ENCODE measurements around the gene OR10A5.
"Not testable (repeated sequence)": the region's sequence is repeated elsewhere in the genome, so short reads cannot be mapped to it uniquely, and the experiment has no call there.

The OR10A5 gene, protein sequence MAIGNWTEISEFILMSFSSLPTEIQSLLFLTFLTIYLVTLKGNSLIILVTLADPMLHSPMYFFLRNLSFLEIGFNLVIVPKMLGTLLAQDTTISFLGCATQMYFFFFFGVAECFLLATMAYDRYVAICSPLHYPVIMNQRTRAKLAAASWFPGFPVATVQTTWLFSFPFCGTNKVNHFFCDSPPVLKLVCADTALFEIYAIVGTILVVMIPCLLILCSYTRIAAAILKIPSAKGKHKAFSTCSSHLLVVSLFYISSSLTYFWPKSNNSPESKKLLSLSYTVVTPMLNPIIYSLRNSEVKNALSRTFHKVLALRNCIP

DNA sequence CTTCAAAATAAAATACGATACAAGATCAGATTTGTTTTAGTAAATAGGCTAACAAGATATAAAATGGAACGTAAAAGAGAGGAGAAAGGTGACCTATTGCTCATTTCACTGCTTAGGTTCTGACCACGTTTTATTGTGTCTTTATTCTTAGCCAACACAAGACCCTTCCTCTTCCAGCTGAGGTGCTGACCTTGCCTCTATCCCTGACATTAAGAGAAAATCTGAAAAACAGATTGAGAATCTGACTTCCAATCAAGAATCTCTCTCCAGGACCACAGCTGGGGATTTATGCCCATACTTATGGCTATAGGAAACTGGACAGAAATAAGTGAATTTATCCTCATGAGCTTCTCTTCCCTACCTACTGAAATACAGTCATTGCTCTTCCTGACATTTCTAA, at the start of gene OR10A5:
TSS of gene OR10A5 (plus strand) at position 301 of the 400 bp plus-strand sequence. CDS start at position 301, 0 bp downstream.
- no peak for DNase-seq (ENCODE audit: low spot score)

DNA sequence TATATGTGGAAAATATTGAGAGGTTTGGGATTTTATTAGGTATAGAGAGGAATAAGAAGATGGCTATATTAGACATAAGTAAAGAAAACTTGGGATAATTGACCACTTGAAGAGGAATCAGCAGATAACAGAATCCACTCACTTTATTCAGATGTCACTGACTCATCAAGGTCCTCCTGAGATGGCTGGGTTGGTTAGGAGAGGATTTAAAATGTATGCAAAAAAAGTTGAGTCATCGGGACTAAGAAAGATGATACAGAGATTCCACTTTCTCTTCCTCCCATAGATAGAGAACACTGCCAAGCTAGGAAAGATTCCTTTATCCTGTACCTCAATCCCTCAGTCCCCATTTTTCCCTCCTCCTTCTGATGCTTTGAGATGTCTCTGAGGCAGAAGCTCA, 46.1 kb upstream of the OR10A5 start, which contains the start of gene OR6A2:
TSS of gene OR6A2 (minus strand) at position 288 of the 400 bp plus-strand sequence. CDS start 3,981 bp downstream, outside the sequence.
- peak; percentile 69 for DNase-seq (ENCODE audit: low spot score)

DNA sequence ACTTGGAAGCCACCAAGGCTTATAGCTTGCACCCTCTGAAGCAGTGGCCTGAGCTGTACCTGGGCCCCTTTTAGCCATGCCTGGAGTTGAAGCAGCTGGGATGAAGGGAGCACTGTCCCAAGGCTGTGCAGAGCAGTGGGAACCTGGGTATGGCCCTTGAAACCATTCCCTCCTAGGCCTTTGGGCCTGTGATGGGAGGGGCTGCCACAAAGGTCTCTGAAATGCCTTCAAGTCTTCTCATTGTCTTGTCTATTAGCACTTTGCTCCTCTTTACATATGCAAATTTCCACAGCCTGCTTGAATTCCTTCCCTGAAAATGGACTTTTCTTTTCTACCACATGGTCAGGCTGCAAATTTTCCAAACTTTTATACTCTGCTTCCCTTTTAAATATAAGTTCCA, 44.4 kb upstream of the OR10A5 start:
- not testable (repeated sequence) for DNase-seq (ENCODE audit: low spot score)

DNA sequence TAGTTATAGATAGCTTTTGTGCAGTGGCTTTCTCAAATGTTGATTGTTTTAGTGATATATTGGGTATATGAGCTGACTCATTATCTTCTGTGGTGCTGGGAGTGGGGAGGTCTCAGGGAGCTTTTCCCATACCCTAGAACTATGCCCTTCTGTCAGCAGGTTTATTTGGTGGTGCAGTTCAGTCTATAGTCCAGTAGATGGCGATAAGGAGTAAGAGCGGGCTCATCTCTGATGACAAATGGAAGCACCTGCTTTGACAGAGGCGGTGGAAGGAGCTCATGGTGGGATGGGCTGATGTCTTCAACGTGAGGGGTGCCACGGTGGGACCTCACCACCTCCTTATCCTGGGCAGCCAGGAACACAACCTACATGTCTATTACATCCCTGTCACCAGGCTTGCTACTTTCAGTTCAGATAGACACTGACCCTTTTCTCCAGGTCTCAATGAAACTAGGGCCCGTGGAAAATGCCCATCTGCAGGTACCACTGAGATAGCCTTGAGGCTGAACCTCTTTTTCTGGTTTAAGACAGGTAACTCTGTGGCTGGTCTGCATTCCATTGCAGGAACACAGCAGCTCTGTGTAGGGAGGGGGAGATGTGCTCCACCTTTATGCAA, 33.0 kb upstream of the OR10A5 start:
- DNase-seq (ENCODE audit: low spot score) = peak; percentile 33

DNA sequence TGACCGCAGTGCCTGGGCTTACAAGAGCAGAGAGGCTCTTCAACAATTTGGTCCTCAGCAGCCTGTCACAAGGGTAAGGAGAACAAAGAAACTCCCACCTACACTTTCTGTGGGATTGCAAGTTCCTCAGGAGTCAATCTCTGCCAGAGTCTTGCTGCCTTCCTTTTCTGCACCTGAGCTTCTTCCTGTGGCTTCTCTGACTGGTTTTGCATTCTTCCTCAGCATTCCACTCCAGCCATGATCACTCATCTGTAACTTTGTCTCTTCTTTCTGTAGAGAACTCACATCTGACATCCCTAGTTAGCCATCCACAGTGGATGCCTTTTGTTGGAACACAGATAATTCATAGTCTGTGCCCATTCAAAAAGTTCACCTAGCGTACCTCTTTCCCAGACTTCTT, 31.8 kb upstream of the OR10A5 start:
- no peak for DNase-seq (ENCODE audit: low spot score)

DNA sequence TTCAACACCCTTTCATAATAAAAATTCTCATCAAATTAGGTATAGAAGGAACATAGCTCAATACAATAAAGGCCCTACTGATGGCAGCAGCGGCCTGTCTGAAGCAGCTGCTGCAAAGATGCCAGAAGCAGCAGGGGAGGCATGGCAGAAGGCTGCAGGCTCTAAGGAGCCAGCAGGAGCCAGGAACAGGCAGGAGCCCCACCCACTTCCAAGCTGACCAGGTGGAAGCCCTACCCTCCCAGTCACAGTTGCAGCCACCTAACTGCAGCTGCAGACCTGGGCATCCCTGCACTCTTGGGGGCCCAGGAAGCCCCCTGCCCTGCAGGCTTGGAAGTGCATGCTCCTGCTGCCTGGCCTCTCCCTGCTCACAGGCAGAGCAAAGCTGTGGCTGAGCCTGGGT, 27.8 kb upstream of the OR10A5 start:
- no peak for DNase-seq (ENCODE audit: low spot score)

DNA sequence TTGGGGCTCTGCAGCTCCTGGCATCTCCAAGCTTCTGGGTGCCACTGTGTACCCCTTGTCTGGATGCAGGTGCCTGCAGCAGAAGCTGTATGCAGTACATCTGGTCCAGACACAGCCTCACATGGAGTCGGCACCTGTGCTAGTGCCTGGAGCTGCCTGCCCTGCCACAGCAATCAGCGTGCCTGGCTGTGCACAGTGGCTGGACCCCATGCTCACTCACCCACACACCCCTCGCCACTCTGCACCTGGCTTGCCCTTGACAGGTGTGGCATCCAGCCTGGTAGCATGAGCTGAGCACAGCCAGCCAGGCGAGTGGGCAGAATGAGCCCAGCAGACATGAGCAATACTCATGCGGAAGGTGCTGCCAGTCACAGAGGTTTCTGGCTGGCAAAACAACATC, 26.5 kb upstream of the OR10A5 start:
- DNase-seq (ENCODE audit: low spot score) = no peak

DNA sequence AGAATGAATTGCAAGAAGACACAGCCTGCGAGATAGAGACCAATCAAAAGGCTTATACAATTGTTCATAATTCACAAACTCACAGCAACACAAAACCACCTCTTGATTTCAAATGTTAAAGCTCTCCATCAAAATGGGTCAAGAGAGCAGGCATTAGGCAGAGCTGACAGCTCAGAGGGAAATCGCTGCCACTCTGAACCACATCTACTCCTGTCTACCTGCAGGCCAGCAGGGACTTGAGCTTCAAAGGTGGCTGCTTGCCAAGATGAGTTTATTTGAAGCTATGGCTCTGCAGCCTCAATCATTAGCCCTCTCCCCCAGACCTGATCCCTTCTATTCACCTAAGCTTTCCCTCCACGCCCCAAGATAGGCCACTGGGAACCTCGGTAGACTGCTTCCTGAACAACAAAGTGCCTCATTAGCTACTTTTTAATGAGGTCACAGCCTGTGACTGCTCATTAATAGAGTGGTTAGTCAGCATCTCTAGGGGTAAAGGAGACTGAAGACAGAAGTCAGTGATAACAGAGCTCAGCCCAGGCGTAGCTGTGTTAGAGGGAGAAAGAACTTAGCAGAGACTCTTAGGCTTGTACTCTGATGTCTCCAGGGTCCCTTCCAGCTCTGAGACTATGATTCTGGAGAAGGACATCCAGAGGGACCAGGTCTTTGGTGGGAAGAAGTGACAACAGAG, 21.2 kb upstream of the OR10A5 start:
- DNase-seq (ENCODE audit: low spot score) = no peak

DNA sequence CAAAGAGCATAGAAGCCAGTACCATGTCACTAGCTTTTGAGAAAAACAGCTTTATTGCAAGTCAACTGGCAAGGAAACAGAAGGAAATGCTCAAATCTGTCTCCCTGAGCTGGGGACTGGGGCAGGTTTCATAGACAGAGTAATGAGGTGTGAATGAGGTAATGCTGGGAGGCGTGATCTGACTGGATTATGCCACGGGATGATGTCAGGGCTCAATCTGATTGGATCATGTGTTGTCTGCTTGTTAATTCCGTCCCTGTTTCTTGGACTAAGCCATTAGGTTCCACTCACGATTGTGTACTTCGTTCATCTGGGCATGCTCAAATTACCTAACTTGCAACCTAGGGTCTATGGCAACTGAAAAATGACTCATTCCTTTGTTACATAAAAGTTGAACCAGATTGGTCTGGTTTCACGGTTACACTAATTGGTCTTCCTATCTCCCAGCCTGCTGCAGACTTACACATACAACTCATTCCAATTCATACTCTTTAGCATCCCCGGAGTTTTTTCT, 20.2 kb upstream of the OR10A5 start:
- DNase-seq (ENCODE audit: low spot score) = no peak

DNA sequence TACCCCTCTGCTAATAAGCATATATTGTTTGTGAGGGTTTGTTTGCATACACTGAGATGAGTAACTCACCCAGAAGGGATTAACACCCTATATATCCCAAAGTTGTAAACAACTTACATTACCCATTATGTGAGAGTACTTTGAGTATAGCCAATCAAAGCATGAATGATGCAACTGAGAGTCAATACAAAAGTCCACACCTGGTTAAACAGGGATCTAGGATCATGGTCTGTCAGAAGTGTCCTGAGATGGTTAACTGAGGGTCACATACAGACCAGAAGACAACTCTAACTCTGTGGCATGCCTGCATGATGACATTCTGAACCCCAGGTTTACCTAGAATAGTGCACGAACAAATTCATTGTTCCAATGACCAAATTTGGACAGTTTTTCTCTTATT, 17.4 kb upstream of the OR10A5 start:
- DNase-seq (ENCODE audit: low spot score) = no peak

DNA sequence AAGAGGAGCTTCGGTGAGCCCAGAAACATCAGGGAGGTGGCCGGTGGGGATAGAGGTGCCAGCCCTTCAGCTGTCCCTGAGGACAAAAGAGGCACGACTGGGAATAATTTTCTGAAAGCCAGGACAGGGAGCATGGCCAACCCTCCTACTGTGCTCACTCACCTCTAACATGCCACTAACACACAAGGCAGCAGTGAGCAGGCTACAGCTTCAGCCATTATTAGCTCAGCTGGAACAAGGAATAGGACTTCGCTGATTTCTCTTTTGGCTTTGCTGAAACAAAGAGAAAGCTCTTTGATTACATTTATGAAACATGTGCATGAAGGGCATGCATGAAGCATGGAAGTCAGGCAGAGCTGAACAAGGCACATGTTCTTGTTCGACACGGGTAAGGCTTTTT, 12.1 kb upstream of the OR10A5 start:
- DNase-seq (ENCODE audit: low spot score) = no peak

DNA sequence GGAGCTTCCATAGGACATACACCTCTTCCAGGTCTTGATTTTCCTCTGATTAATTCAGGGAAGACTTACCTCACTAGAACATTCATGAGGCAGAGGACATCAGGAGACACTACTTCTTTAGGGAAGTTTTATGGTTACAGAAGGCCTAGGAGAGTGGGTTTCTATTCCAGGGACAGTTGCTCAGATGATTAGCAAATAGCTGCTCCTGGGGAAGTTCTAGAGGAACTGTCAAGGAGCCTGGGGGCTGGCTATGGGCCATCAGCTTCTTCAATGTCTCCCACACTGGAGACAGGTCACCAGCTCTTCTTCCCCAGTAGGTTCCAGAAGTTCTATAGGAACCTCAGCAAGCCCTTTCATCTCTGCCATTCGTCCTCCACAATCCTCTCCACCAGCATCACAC, 11.5 kb upstream of the OR10A5 start:
- no peak for DNase-seq (ENCODE audit: low spot score)

DNA sequence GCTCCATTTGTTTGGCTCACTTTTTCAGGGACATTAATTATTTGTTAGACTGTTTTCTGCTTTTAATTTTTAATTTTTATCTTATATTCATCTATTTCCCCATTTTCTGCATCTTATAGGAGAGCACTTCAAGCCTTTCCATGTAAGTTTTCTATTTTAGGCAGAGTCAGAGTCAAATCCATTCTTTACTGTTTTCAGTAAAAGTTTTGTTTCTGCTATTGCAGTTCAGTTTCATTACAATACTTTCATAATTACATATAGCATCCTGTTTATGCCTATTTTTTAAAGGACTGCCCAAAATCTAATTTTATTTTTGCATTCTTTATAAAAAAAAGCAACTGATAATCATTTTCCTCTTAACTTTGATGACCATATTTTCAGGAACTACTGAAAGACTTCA, 3.8 kb upstream of the OR10A5 start:
- no peak for DNase-seq (ENCODE audit: low spot score)

DNA sequence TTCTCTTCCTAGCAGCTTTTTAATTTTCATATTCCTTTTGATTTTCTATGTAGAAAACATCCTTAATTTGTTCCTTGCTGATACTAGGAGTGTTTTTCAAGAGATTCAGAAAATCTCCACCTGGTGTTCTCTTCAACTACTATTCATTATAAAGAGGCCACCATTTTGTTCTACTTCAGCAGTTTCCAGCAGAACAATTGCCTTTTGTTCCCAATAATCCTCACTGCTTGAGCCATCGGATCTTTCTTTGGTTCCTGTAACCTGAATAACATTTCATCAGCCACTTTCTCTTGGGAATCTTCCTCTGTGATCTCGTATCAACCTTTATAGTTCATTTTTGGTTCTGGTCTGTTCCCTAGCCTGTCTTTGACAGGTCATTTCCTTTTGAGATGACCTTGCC, 1.8 kb upstream of the OR10A5 start:
- peak; percentile 47 for DNase-seq (ENCODE audit: low spot score)

DNA sequence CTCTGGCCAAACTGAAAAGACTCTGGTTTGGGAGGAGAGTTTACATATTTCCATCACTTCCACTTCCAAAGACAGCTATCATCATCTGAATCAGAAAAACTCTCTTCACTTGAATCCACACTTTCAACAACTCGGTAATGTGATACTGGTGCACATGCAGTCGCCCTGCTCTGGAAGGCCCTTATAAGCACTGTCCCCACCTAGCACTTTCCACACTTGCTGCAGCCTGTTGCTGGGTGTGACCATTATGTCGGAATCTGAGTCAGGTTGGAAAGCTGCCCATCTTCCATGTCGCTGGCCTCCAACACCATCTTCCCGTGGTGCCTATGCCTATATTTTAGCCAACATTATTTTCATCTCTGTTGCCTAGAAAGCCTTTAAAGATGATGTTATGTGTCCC, 1.1 kb upstream of the OR10A5 start:
- DNase-seq (ENCODE audit: low spot score) = no peak

DNA sequence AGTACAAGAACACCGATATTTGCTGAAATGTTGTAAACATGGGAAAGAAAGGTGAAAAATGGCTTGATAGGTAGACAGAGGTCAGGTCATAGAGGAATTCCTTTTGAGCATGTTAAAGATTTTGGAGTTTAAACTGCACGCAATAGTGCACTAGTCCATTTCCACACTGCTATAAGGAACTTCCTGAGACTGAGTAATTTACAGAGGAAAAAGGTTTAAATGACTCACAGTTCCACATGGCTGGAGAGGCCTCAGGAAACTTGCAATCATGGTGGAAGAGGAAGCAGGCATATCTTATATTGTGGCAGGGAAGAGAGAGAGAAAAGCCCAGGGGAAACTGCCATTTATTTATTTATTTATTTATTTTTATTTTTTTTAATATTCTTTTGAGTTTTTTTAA, 5.0 kb downstream of the OR10A5 start:
- no peak for DNase-seq (ENCODE audit: low spot score)

DNA sequence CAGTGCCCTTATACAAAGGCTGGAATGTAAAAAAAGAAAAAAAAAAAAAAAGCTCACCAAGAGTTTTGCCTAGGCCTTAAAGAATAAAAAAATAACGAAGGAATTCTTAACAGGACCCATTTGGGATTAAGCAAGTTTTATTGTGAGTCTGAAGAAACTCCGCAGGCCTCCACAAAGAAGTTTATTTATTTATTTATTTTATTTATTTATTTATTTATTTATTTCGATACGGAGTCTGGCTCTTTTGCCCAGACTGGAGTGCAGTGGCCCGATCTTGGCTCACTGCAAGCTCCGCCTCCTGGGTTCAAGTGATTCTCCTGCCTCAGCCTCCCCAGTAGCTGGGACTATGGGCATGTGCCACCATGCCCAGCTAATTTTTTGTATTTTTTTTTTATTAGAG, 9.3 kb downstream of the OR10A5 start:
- not testable (repeated sequence) for DNase-seq (ENCODE audit: low spot score)

DNA sequence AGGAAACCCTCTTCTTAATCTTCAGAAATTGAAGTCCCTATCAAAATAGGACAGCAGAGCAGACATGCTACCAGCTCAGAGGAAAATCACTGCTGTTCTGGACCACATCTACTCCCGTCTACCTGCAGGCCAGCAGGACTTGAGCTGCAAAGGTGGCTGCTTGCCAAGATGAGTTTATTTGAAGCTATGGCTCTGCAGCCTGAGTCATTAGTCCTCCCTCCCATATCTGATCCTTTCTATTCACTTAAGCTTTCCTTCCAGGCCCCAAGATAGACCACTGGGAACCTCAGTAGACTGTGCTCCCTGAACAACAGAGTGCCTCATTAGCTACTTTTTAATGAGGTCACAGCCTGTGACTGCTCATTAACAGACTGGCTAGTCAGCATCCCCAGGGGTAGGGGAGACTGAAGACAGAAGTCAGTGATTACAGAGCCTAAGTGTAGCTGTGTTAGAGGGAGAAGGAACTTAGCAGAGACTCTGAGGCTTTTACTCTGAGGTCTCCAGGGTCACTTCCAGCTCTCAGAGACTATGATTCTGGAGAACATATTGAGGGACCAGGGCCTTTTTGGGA, 10.6 kb downstream of the OR10A5 start:
- DNase-seq (ENCODE audit: low spot score) = no peak

DNA sequence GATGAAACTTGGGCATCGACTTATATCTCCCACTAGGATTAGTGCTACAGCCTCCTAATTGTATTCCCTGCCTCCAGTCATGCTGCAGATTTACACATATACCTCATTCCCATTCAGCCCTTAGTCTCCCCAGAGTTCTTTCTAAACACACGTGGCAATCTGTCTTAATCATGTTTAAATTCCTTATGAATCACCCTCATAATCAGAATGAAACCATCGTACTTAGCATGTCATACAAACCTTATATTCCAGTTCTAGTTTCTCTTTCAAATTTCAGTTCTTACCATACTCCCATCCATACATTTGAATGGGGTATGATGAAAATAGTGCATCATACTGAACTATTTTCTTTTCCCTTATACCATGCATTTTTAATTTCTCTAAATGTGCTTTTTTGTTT, 11.4 kb downstream of the OR10A5 start:
- no peak for DNase-seq (ENCODE audit: low spot score)

DNA sequence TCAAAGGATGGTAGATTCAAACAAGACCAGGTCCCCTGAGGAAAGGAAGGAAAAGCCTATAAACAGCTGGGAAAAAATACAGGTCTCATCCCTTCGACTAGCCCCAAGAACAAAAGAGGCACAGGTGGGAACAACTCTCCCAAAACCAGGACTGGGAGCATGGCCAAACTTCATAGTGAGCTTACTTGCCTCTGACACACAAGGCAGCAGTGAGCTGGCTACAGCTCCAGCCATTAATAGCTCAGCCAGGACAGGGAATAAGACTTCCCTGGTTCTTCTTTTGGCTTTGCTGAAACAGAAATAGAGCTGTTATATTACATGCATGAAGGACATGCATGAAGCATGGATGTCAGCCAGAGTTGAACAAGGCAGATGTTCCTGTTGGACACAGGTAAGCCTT, 17.5 kb downstream of the OR10A5 start, which contains the start of gene OR10A2:
TSS of gene OR10A2 (plus strand) at position 97 of the 400 bp plus-strand sequence. CDS start 6,698 bp downstream, outside the sequence.
- DNase-seq (ENCODE audit: low spot score) = no peak

DNA sequence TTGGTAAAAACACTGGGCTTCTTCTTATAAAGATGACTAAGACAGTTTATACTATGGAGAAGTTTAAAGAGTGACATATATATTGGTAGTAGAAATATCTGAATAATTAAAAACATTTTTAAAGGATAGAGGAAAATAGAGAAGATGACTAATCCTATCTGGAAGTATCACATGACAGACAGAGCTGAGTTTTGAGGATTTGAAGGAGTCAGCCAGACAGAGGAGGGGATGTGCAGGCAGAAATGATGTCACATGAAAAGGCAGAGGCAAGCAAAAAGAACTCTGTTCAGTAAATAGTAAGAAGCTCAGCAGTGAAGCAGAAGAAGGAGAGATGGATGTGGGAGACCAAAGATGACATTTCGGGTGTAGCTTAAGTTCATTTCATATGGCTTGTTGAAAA, 19.0 kb downstream of the OR10A5 start:
- peak; percentile 84 for DNase-seq (ENCODE audit: low spot score)

DNA sequence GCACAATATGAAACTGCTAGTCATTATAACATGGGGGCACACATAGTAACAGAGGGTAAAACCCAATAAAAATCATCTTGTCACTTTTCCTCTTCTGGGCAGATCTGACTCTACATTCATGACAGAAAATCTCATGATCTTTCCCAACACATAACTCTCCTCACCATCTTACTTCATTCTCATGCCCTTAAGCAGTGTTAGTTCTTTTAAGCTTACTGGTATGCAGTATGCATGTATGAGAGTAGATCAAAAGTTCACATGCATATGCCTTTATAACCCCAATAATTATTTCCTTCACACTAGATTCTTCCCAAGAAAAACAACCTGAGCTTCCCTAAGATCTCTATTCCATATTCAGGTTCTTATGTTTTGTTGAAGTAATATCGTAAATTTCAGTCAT, 25.8 kb downstream of the OR10A5 start:
- no peak for DNase-seq (ENCODE audit: low spot score)

DNA sequence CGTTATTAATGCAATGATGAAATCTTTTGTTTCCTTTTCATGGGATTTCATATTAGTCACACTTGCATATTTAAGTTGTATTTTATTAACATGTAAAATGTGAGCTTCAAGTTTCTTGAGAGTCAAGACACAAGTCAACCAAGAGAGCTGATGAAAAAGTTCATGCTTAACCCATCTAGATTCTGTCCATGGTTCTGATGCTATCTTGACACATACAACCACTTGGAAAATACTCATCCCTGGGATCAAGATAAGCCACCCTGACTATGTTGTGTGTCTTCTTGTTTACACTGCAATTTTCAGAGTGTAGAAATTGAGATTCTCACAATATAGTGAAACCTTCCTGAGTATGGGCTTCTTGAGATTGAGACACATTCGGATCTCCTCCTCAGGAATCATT, 30.3 kb downstream of the OR10A5 start:
- DNase-seq (ENCODE audit: low spot score) = no peak
